AG08396 (cell line): ENCODE results near the gene PRKCD.

Source experiments
- DNase-seq: peaks from one replicate; pipeline ENCODE4 v3.0.0; 2012; ENCODE audit warnings: low spot score, mixed read lengths

PRKCD gene

DNA sequence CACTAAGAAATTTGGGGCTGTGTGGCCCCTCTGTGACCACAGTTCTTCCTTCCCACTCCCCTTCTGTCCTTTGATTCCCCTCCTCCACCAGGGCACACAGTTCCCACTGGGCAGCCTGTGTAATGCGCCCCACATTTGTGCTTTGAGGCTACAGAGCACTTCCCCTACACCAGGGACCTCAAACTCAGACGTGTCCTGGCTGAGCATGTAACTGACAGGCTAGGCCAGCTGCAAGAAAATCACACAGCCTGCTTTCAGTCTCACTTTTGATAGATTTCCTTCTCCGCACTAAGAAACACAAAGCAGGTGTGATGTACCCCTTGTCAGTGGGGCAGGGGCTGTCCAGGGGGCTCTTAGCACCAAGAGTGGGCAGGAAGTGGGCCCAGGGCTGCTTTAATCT lies 29.6 kb downstream of the PRKCD start:
- no peak for DNase-seq

DNA sequence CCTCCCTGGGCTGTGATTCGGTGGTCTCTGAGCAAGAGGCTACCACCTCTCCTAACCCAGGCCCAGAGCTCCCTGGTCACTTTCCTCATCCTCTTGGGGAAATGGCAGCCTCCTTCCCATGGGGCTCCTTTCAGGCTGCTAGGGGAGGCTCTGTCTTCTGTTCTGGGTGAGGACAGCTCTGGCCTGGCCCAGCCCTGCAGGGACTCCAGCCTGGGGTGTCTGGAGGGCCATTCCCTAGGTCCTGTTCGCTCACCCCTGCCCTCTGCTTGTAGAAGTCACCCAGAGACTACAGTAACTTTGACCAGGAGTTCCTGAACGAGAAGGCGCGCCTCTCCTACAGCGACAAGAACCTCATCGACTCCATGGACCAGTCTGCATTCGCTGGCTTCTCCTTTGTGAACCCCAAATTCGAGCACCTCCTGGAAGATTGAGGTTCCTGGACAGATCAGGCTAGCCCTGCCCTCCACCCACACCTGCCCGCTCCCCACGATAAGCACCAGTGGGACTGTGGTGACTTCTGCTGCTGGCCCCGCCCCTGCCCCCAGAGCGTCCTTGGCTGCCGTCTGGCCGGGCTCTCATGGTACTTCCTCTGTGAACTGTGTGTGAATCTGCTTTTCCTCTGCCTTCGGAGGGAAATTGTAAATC lies 30.9 kb downstream of the PRKCD start:
- no peak for DNase-seq

DNA sequence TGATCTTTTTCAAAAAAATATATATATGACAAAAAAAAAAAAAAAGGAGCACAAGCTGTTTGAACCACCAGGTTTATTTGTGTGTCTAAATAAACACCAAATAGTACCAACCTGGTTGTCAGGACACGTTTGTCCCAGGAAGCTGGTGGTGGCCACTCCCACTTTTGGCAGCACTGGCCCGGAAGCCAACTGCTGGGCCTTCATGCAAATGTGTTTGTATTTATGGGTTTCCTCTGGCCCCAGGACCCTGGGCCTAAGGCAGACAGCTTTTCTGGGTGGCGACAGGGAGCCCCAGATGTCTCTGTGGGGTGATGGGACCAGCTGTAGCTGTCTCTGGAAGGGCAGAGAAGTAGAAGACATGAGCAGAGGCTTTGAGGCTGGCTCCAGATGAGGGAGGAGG lies 31.6 kb downstream of the PRKCD start:
- DNase-seq, result no peak

DNA sequence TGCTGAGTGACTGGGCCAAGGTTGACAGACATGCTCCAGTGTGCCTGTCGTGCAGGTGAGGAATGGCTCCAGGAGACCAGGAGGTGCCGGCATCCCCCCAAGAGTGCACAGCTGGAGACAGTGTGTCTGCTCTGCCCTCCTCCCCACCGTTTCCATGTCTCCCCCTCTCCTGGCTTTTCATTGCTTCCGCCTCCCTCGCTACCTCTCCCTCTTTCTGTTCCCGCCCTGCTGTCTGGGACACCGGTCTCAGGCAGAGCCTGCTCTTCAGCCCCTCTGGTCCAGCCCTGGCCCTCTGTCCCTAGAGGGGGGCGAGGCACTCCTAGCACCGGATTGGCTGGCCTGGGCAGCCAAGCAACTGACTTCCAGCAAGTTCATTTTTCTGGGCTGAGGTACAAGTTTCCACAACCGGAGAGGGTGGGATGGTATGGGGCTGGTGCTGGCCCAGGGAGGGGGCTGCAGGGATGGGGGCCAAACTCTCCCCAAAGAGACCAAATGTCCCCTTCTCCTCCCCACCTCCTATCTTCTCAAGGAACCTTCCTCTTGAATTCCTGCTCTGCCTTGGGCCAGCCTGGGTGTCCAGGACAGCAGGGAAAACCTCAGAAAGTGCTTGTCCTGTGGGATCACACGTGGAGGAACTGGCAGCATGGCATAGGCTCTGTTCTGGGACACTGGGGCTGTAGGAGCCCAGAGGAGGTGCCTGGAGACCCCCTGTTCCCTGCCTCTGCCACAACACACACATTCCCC lies 32.6 kb downstream of the PRKCD start:
- peak; percentile 45 for DNase-seq

DNA sequence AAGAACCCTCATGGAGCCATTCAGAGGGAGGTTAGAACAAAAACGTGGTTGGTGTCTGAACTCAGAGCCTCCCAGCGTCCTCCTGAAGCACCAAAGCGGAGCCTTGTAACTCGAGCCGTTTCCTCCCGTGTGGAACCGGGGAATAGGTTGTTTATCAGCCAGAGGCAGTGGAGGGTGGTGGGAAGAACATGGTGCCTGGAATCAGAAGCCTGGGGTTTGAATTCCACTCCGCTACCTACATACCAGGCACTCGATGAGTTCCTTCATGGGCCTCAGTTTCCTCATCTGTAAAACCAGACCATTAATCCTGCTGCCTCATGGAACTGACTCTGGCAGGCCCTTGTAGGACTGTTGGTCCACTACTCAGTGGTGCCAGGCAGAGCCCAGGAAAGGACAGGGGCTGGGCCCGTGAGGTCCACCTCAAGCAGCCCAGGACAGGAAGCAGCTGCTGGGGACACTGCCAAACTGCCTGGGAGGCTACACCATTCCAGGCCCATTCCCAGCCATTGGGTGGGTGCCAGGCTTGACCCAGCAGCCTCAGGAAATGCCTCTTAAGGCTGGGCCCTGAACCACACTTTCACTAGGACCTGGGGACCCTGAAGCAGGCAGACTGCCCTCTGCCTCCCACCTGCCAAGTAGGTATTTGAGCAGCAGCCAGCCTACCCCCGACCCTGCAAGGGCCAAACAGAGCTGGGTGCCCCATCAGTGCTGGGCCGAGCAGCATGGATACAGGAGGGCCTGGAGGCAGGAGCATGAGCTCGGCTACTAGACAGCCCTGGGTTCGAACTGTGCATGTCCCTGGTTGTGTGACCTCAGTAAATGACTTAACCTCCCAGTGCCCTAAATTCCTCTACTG lies 33.4 kb downstream of the PRKCD start:
- DNase-seq, result peak; percentile 44

DNA sequence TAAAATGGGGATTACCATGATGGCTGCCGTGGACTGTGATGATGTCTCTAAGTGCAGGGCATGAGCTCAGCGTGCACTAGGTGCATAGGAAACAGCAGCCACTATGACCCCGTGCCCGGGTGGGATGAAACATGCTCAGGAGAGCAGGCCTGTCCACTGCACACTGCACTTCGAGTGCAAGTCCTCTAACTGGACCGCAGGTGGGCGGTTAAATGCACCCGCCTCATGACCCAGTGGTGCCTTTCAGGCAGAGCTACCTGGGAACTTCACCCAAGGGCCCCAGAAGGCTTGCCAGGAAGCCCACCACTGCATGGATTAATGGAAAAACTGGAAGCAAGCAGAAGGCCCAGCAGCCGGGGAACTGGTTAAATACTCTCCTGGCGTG lies 34.0 kb downstream of the PRKCD start:
- no peak for DNase-seq

DNA sequence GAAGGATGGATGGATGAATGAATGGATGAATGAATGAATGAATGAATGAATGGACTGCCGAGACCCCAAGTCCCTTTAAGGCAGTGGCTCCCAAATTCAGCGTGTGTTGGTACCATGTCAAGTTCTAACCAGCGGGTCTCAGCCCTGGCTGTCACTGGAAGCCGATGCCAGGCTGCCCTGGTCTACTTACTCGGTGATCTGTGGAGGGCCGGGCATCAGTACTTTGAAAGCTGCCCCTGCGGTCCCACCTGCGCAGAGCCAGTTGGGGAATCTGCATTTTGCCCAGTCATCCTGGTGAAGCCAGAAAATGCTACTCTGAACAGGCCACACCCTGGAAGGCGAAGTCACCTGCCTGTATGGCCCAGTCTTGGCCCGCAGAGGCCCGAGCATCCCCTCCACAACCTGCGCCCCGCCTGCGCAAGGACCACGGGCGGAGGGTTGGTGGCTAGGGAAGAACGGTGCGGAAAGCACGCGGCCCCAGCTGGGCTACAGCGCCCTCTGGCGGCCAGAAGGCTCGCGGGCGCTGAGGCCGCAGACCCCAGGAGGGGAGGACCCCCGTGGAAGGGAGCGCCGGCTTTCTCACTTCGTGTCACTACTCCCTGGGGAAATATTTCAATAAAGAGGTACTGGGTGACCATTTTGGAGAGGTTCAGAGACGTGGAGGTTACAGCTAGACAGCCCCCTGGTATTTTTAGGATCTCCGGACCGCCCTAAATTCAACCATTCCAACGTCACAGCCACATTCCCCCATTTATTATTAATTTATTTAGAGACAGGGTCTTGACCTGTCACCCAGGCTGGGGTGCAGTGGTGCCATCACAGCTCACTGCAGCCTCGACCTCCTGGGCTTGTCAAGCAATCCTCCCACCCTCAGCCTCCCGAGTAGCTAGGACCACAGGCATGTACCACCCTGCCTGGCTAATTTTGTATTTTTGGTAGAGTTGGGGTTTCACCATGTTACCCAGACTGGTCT lies 34.9 kb downstream of the PRKCD start:
- DNase-seq, result peak; percentile 85

DNA sequence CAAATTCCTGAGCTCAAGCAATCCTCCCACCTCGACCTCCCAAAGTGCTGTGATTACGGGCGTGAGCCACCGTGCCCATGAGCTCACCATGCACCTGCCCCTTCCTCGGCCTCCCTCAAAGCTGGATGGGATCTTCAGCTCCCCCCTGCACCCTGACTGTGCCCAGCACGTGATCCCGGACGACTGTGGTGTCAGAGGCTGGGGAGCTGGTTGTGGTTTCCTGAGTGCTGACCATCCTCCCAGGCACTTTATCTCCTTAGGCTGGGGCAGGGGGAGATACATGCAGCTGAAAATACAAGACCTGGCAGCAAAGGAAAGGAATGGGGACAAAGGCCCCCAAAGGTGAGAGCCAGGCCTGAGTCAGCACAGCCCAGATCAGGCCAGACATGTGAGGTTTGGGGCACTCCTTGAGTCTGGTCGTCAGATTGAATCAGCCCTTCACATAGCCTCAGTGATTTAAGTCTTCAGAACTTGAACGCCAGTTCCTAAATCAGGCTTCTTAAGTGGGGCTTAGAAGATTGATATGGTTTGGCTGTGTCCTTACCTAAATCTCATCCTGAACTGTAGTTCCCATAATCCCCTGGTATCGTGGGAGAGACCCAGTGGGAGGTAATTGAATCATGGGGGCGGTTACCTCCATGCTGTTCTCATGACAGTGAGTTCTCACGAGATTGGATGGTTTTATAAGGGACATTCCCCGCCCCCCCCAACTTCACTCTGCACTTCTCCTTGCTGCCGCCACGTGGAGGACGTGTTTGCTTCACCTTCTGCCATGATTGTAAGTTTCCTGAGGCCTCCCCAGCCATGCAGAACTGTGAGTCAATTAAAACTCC lies 35.8 kb downstream of the PRKCD start:
- DNase-seq, result no peak

DNA sequence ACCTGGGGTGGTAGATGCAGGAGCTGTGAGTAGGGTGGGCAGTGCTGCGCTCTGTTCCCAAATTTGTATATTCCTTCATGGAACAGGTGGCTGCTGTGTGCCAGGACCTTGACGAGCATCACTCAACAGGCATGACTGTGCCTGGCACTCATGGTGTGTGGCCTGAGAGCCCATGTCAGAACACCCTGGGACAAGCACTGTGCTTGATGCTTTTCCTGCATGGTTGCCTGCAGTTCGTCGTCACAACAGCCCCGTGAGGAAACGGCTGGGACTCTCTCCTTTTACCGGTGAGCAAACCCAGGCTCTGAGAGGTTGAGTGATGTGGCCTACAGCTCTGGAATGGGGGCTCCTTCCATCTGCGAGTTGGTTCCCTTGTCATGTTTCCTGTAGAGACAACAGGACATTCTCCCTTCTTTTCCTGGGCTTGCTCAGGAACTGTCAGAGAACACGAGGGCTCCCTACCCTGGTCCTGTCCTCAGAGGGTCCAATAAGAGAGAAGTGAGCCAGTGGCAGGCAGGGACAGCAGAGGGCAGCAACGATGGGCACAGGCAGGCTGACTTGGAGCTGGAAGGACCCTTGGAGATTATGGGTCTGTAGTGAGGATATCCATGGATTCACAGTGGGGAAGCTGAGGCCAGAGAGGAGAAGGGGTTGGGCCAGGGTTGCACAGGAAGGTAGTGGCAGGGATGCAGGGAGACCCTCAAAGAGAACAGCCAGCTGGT lies 37.4 kb downstream of the PRKCD start:
- no peak for DNase-seq

DNA sequence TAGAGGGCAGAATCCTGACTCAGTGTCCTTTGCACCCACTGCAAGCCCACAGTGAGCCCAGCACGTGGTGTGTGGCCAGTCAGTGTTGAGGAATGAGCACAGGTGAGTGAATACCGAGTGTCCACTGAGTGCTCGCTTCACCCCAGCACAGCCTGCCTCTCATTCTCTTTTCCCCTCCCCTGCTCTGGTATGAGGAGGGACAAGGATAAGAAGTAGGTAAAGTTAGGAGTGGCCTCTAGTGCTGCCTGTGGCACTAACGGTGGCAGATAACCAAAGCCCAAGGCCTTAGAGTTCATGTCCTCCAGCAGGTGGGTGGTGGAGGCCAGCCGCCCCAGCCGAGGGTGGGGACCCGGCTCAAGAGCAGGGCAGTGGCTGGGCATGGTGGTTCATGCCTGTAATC lies 38.0 kb downstream of the PRKCD start:
- DNase-seq, result no peak

DNA sequence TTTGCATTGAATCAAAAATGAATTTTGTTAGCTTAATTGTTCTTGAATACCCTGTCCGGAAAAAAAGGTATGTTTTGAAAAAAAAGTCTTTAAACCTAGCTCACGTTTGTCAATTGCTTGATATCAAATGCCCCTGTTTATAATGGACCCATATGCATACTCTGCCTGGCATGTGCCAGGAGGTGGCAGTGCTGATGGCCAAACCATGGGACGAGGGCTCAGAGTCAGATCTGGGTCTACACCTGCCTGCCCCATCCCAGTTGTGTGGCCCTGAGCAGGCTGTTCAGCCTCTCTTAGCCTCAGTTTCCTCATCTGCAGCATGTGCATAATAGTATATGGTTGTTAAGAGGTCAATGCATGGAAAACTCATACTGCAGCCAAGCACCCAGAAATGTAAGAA lies 38.8 kb downstream of the PRKCD start:
- DNase-seq, result no peak

DNA sequence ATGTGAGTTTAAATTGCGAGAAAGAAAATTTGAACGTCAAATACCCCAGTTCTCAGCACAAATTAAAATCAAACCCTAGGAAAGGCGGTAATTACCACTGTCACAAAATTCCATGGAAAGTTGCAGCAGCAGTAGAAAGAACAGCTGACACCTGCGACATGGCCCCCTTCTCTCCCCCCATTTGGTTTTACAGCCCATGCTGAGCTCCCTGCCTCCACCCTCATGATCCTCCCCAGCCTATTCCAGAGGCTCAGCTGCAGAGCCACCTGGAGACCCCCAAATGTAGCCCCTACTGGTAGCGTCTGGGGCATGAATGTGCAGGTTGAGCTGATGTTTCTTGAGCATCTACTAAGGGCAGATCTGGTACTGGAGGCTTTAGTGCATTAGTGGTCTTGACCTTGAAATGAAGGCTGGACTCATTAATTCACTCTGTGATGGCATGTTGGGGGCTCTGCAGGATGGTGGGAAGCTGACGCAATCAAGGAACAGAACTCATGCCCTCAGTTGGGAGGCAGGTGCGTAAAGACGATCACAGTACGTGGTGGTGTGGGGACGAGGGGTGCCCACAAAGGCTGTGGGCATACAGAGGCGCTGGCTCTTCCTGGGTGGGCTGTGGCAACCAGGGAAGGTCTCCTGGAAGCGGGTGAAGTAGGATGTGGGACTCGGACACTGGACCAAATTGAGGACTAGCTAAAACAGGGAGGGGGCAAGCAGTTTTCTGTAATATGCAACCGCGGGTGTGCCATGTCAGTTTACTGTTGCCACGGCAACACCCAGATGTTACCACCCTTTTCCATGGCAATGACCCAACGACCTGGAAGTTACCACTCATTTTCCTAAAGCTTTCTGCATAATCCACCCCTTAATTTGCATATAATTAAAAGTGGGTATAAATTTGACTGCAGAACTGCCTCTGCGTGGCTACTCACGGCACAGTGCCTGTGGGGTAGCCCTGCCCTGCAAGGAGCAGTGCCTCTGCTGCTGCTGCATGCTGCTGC lies 39.8 kb downstream of the PRKCD start:
- no peak for DNase-seq

DNA sequence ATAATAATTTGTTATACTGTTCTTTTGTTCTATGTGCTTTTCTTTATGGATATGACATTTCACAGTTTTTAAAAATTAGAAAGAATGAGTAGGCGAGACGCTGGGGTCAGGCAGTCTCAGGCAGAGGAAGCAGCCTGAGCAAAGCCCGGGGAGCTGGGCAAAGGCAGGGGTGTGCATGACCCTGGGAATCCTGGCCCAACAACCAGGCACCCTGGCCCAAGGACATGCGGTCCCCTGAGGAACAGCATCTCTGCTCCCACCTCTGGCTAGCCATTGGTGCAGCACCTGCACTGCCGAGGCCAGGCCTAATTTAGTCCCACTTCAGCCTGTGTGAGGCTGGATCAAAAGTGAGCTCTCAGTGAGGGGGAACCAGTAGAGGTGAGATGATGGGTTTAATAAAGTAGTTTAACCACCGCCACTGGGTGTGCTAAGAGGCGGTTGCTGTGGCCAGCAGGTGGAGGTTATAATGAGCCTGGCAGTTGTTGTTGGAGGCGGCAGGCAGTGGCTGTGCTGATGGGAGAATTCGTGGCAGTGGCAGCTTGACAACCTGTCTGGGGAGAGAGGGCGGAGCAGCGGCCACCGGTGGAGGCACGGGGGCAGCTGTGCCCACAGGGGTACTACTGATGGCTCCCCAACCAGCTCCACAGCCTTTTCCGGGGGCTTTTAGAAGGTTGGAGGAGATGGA lies 41.5 kb downstream of the PRKCD start:
- no peak for DNase-seq

DNA sequence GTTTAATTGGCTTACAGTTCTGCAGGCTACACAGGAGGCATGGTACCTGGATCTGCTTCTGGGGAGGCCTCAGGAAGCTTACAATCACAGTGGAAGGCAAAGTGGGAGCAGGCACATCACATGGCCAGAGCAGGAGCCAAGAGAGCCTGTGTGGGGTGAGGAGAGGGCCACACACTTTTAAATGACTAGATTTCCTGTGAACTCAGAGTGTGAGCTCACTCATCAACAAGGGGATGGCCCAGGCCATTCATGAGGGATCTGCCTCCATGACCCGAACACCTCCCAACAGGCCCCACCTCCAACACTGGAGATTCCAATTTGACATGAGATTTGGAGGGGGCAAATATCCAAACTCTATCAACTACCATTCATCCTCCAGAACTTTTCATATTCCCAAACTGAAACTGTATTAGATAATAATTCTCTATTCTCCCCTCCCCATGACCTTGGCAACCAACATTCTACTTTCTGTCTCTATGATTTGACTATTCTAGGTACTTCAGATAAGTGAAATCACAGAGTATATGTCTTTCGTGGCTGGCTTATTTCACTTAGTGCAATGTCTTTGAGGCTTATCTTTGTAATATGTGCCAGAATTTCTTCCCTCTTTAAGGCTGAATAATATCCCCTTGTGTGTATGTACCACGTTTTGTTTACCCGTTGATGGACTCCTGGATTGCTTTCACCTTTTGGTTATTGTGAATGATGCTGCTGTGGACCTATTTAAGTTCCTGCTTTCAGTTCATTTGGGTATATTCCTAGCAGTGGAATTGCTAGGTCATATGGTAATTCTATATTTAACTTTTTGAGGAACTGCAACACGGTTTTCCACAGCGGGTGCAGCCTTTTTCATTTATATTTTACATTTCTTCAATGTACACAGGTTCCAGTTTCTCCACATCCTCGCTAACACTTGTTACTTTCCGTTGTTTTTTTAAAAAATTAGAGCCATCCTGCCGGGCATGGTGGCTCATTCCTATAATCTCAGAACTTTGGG lies 51.0 kb downstream of the PRKCD start:
- no peak for DNase-seq

DNA sequence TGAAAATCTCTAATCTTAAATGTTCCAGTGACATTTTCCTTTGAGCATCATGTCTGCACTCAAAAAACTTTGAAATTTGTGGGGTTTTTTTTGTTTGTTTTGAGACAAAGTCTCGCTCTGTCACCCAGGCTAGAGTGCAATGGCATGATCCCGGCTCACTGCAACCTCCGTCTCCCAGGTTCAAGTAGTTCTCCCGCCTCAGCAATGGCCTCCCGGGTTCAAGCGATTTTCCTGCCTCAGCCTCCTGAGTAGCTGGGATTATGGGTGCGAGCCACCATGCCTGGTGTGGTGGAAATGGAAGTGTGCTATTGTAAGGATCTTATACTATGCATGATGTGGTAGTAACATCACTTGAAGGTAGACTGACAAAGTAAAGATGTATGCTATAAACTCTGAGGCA lies 52.3 kb downstream of the PRKCD start:
- no peak for DNase-seq

DNA sequence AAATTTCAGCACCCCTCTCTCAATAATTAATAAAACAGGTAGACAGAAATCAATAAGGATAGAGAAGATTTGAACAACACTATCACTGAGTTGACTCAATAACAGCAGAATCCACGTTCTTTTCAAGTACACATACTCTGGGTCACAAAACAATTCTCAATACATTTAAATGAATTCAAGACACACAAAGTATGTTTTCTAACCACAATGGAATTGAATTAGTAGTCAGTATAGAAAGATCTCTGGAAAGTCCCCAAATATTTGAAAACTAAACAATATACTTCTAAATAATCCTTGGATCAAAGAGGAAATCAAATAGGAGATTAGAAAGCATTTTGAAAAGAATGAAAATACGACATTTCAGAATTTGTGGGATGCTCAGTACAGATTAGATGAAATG lies 54.8 kb downstream of the PRKCD start:
- no peak for DNase-seq

DNA sequence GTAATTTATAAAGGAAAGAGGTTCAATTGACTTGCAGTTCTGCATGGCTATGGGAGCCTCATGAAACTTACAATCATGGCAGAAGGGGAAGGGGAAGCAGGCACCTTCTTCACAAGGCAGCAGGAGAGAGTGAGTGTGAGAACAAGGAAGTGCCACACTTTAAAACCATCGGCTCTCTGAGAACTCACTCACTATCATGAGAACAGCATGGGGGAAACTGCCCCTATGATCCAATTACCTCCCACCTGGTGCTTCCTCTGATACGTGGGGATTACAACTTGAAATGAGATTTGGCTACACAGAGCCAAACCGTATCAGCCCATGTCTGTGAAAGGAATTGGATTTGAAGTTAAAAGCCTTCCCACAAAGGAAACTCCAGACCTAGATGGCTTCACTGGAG lies 55.7 kb downstream of the PRKCD start:
- DNase-seq, result no peak
